Retinal pigment epithelial cell (primary cell): ENCODE measurements around the gene SLC43A3.

Experiments used
- DNase-seq: peaks from one replicate; pipeline ENCODE4 v3.0.0-alpha.2; 2010; ENCODE audit warnings: low read depth
- H3K4me3 ChIP-seq: 2 replicates; pipeline ENCODE4 v1.5.1; 2011; ENCODE audit warnings: mild to moderate bottlenecking, low read length, control low read depth, moderate library complexity
- TF ChIP-seq, protein P1 (sequence below): conservative IDR thresholded peaks from 2 replicates; pipeline ENCODE4 v1.5.1; 2011; ENCODE audit warnings: low read depth, low read length, control low read depth, inconsistent platforms

SLC43A3 gene

DNA sequence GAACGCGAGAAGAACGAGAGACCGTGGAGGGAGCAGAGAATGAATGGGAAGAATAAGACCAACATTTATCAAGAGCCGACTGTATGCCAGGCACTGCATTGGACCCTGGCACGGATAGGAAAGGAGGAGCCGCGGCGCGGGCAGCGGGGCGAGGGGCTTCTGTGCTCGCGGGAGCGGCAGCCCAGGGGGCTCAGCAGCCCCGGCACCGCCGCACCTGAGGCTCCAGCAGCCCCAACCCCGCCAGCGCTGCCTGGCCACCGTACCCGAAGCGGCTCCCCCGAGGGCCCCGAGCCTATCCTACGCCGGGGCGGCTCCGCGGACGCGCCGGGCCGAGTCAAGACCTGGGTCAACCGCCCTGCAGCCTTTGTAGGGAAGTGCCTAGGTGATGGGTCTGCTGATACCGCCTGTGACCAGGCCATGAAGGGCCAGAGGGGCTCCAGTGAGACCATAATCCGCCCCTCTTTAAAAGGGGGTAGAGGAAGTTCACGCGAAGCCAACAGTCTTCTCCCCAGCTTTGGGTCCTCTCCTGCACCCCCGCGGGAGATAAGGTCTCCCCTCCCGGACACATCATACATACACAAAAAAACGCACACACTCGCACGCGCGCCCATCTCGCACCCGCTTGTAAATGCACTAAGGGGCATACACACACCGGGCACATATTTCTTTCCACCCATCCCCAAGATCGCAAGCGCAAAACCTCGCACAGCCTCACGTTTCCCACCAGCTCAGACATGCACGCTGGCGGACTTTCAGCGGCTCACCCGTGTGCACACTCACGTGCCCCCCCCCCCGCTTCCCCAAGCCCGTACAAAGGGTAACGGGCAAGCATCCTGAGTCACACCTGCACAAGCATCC, 32.5 kb upstream of the SLC43A3 start:
- TF ChIP-seq, protein P1, sequence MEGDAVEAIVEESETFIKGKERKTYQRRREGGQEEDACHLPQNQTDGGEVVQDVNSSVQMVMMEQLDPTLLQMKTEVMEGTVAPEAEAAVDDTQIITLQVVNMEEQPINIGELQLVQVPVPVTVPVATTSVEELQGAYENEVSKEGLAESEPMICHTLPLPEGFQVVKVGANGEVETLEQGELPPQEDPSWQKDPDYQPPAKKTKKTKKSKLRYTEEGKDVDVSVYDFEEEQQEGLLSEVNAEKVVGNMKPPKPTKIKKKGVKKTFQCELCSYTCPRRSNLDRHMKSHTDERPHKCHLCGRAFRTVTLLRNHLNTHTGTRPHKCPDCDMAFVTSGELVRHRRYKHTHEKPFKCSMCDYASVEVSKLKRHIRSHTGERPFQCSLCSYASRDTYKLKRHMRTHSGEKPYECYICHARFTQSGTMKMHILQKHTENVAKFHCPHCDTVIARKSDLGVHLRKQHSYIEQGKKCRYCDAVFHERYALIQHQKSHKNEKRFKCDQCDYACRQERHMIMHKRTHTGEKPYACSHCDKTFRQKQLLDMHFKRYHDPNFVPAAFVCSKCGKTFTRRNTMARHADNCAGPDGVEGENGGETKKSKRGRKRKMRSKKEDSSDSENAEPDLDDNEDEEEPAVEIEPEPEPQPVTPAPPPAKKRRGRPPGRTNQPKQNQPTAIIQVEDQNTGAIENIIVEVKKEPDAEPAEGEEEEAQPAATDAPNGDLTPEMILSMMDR: no peak
- DNase-seq: no peak
- no peak overlapping the region for H3K4me3 ChIP-seq

DNA sequence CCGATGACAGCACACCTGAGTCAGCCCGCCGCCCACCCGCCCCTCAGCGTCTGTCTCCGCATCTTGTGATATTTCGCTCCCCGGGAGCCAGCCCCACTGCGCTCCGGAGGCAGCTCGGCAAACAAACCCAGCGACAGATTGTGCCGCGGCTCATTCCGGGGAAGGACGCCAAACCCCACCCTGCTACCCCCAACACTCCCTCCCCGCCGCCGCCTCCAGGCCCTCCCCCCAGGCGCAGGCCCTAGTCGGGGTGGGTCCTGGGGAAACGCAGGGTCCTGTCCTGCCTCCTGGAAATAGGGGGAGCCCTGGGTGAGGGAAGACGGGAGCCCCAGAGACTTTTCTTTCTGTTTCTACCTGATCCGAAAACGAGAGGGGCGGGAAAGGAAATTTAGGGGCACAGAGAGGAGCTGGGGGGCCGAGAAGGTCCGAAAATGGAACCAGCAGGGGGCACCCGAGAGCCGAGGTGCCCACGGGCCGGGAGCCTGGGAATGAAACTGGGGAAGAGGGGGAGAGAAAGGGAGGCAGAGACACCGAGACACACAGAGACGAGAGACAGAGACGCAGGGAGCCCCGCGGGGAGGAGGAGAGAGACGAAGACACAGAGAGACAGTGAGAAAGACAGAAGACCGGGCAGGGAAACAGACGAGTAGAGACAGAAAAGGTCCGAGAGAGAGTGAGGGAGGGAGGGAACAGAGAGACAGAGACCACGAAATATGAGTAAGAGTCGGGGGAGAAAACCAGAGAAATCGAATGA, 31.7 kb upstream of the SLC43A3 start:
- H3K4me3 ChIP-seq: no peak overlapping the region
- no peak for DNase-seq
- TF ChIP-seq, protein P1: peak; percentile 76

DNA sequence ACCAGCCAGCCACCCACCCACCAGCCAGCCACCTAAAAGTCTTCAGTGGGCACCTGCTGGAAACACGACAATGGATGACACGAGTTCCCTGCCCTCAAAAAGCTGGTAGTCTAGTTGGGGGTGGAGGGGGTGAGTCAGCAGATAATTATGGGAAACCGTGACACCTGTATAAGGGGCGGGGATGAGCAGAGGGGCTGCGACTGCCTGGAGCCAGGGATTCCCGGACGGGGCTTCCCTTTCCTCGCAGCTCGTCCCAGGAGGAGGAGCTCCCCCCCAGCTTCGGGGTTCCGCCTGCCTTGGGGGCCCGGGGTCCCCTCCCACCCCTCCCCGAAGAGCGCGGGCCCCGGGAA, 31.1 kb upstream of the SLC43A3 start:
- TF ChIP-seq, protein P1: no peak
- no peak overlapping the region for H3K4me3 ChIP-seq
- no peak for DNase-seq

DNA sequence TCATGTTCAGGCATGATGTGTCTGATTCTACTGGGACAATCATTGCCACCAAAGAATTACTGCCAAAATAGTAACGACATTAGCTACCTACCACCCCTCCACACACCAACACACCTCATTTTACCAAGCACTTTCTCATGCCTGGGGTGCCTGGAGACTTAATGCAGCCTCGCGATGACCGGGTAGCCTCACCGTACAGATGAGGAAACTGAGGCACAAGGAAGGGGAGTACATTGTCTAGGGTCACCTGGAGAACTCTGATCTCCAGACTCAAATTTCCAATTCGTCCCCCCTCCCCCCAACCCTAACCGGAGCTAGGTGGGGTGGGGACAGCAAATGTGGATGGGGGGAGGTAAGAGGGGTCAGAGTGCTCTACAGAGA, 30.7 kb upstream of the SLC43A3 start:
- TF ChIP-seq, protein P1: no peak
- DNase-seq: no peak
- H3K4me3 ChIP-seq: no peak overlapping the region

DNA sequence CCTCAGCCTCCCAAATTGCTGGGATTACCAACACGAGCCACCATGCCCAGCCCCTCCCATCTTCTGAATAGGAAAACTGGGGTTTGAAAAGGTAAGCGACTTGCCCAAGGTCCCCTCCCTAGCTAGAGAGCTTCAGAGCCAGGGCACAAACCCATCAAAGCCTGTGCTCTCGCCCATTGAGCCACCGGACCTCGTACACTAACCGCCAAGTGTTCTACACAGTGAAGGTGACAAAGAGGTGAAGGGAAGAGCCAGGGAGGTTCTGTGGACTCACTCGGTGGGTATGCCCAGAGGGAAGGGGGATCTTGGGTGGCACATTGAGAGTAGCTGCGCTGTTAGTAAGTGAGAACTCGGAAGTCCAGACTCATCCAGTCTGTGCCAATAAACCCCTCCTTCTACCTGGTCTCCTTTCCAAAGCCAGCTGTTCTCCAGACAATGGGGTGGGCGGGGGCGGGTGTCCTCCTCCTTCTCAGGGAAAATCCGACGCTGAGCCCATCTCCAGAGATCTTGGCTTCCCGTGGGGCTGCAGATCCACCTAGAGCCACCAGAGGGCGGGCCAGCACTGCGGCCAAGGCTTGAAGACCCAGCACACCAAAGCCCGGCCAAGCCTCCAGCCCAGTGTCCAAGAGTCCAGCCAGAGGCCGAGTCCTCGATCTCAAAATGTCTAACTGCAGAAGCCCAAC, 30.2 kb upstream of the SLC43A3 start:
- no peak overlapping the region for H3K4me3 ChIP-seq
- DNase-seq: no peak
- TF ChIP-seq, protein P1: peak; percentile 98

DNA sequence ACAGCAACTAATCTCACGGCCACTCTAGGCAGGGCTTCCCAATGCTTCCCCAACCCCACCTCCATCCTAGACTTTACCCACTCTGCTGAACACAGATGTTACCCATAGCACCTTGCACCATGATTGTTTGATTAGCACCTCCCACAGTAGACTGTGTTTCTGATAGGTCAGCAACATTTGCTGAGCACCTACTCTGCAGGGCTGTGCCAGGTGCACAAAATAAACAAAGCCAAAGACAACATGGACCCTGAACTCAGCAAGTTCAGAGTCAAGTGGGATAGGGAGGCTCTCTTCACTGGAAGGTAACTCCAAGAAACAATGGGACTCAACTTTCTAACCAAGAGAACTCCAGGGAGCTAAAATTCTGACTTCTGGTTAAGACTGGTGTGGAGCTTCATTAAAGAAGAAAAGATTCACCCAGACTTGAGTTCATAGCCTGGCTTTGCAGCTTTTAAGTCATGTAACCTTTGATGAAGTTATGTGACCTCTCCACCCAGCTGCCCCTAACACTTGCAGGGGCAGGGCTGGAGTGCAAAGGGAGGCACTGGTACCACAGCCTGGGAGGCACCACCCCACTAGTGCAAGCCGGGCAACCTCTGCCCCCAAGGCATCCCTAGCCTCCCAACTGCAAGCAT, 26.7 kb upstream of the SLC43A3 start:
- DNase-seq: no peak

More for the DNA sequence above, 26.7 kb upstream of the SLC43A3 start:
- TF ChIP-seq, protein P1: no peak
- H3K4me3 ChIP-seq: no peak overlapping the region
